ENCODE data around the gene ARID5B. TPM values are rescaled to one million over a fixed set of nuclear protein-coding genes. Genes with fewer than 3 reads are reported as not detected.

Gene ARID5B
- total and polyA plus RNA-seq, 2 donors (not counting 3 experiments of a cell fraction or from before 2014, with no cell fraction given) = 5.6 to 8.9 TPM

DNA sequence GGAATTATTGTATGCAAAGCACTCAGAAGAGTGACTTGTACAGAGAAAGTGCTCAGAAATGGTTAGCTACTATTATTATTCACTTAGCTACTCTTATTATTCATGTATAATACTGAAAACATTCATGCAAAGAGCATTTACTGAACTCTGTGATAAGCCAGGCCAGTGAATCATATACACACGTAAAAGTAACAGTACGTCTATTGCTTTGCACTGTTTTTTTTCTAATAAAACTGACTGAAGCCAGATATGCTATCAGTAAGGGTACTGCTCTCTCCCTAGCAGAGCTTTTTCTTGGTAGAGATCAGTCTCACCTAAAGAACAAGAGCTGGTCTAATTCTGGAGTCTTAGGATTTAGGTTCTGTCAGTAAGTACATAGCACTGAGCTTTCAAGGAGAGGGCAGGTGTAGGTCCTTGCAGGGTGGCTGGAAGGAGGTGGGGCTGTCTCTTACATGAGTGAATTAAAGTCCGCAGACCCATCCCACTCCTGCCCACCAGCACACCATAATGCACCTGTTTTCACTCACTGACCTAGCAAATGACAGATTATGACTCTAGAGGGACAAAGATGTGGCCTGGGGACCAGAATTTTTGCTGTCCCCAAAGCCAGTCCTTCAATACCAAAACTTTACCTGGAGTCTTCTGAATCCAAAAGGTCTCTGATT is 145.9 kb downstream of the ARID5B start:
- no TSS peak for BruUV-seq (replicated peaks)
- Histone ChIP-seq H3K9me3 (replicated peaks; ENCODE audit: control insufficient read depth, insufficient read depth, low read length) (no peaks in the 10 kb centered on the region), H3K36me3 (ENCODE audit: control insufficient read depth in 2 of 2, extremely low read depth in 1 of 2, insufficient read depth in 2 of 2, low read length in 2 of 2) (peaks cover under 1 to 2% of the 10 kb centered on the region in 2 experiments), H3K4me1 (ENCODE audit: control insufficient read depth, extremely low read depth, insufficient read depth, low read length) (peaks cover 56% of the 10 kb centered on the region), H3K27me3 (ENCODE audit: control insufficient read depth in 2 of 2, insufficient read depth in 2 of 2, low read length in 2 of 2) (no peaks in the 10 kb centered on the region), H3K9ac (replicated peaks; ENCODE audit: extremely low read depth, insufficient read depth, low read length) (no peak overlapping the region), H3K4me2 (ENCODE audit: insufficient read depth, low read length) (no peak overlapping the region), H3K79me2 (ENCODE audit: control insufficient read depth, insufficient read depth, low read length) (no peaks in the 10 kb centered on the region), H3K4me3 (replicated peaks in 1 of 3; ENCODE audit: insufficient read depth in 1 of 3, low read depth in 1 of 3, low read length in 3 of 3) (no peak overlapping the region), H3K9me1 (replicated peaks; ENCODE audit: control insufficient read depth, extremely low read depth, insufficient read depth, low read length) (no peaks in the 10 kb centered on the region), H4K20me1 (replicated peaks; ENCODE audit: control insufficient read depth, extremely low read depth, insufficient read depth, low read length) (no peaks in the 10 kb centered on the region), H3K27ac (ENCODE audit: insufficient read depth, low read depth, low read length) (no peak overlapping the region), H2AFZ (ENCODE audit: low read depth, low read length) (no peak overlapping the region)
- ChIA-PET POLR2A (no interaction called here), CTCF (interaction anchor here (1.3 to 14.6 kb wide), 4 partner anchors 9 to 200 kb away, joined by 3 to 468 read pairs (median 7); no protein-coding TSS in a partner anchor)
- dilution Hi-C loops (cut with MboI; ENCODE audit: extremely low pct_ligation_motif_present, low sequenced_read_pairs) = no loop called here
- FAIRE-seq = no peak
- no peak for DNase-seq (ENCODE audit: low read depth, low spot score)
- TF ChIP-seq MYC (IDR thresholded peaks at IDR 0.05; ENCODE audit: low read depth, low read length) = no peak
- no peak for TF ChIP-seq FOS (IDR thresholded peaks at IDR 0.05; ENCODE audit: borderline replicate concordance, insufficient read depth, low read length)
- TF ChIP-seq, protein P1, sequence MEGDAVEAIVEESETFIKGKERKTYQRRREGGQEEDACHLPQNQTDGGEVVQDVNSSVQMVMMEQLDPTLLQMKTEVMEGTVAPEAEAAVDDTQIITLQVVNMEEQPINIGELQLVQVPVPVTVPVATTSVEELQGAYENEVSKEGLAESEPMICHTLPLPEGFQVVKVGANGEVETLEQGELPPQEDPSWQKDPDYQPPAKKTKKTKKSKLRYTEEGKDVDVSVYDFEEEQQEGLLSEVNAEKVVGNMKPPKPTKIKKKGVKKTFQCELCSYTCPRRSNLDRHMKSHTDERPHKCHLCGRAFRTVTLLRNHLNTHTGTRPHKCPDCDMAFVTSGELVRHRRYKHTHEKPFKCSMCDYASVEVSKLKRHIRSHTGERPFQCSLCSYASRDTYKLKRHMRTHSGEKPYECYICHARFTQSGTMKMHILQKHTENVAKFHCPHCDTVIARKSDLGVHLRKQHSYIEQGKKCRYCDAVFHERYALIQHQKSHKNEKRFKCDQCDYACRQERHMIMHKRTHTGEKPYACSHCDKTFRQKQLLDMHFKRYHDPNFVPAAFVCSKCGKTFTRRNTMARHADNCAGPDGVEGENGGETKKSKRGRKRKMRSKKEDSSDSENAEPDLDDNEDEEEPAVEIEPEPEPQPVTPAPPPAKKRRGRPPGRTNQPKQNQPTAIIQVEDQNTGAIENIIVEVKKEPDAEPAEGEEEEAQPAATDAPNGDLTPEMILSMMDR (IDR thresholded peaks at IDR 0.05; ENCODE audit: extremely low read depth in 1 of 2, insufficient read depth in 1 of 2, low read depth in 1 of 2, low read length in 2 of 2) = no peak
- TF ChIP-seq EZH2 (IDR thresholded peaks at IDR 0.05; ENCODE audit: borderline replicate concordance, low read depth, low read length, severe bottlenecking) = no peak
- no peak for TF ChIP-seq POLR2AphosphoS5 (IDR thresholded peaks at IDR 0.05; ENCODE audit: insufficient read depth, low read depth, low read length)
- TF ChIP-seq JUN (IDR thresholded peaks at IDR 0.05; ENCODE audit: borderline replicate concordance, insufficient read depth, insufficient read length, low read depth) = no peak
- TF ChIP-seq GATA2 (IDR thresholded peaks at IDR 0.05; ENCODE audit: insufficient read depth, insufficient read length, low read depth, low read length) = no peak
- TF ChIP-seq, protein P2, sequence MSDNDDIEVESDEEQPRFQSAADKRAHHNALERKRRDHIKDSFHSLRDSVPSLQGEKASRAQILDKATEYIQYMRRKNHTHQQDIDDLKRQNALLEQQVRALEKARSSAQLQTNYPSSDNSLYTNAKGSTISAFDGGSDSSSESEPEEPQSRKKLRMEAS (IDR thresholded peaks at IDR 0.05; ENCODE audit: insufficient read depth, insufficient read length) = no peak
- TF ChIP-seq POLR2A (IDR thresholded peaks at IDR 0.05; ENCODE audit: low read depth, low read length) = no peak
- intact Hi-C loops (cut with micrococcal nuclease) = loop anchor here (5.0 kb wide), 3 partner anchors 125 to 335 kb away; no protein-coding TSS in a partner anchor

Measured in endothelial cell of umbilical vein (primary cell).